Neuron (in vitro differentiated cells): Measurements from ENCODE around the gene YWHAE.
"Not testable (repeated sequence)": the region's sequence is repeated elsewhere in the genome, so short reads cannot be mapped to it uniquely, and the experiment has no call there.

ENCODE experiments used
- H2AFZ ChIP-seq: one replicate; pipeline ENCODE4 v1.6.1; 2013; ENCODE audit warnings: low read depth, mild to moderate bottlenecking, inconsistent platforms, low read length, moderate library complexity
- H3K27me3 ChIP-seq: one replicate; pipeline ENCODE4 v1.6.1; 2013; ENCODE audit warnings: low read length; ENCODE audit not compliant: insufficient read depth
- H3K36me3 ChIP-seq: one replicate; pipeline ENCODE4 v1.6.1; 2013; ENCODE audit warnings: low read length; ENCODE audit not compliant: insufficient read depth
- H3K4me1 ChIP-seq: one replicate; pipeline ENCODE4 v1.6.1; 2013; ENCODE audit warnings: low read length; ENCODE audit not compliant: insufficient read depth
- H3K4me3 ChIP-seq: 2 replicates; pipeline ENCODE4 v1.5.1; 2013; ENCODE audit warnings: mild to moderate bottlenecking, low read length, moderate library complexity
- H3K9me3 ChIP-seq: one replicate; pipeline ENCODE4 v1.6.1; 2013; ENCODE audit warnings: low read length

Gene YWHAE

DNA sequence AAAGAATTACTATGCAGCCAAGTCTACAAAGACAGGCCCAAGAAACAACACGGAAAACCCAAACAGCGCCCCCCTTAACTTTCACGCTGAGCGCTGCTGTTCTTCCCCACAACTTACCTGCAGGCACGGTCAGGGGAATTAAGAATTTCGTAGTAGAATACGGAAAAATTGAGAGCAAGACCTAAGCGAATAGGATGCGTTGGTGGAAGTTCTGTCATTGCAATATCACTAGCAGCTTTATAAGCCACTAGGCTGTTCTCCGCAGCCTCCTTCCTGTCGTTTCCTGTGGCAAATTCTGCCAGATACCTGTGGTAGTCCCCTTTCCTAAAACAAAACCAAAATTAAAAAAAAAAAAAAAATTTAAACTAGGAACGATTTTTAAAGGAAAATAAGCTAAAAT is 39.0 kb downstream of the YWHAE start:
- Histone ChIP-seq H3K36me3 (peaks cover 60% of the 10 kb centered on the region), H2AFZ (no peak overlapping the region), H3K9me3 (no peaks in the 10 kb centered on the region), H3K4me1 (peaks cover 28% of the 10 kb centered on the region), H3K27me3 (no peaks in the 10 kb centered on the region), H3K4me3 (no peak overlapping the region)

DNA sequence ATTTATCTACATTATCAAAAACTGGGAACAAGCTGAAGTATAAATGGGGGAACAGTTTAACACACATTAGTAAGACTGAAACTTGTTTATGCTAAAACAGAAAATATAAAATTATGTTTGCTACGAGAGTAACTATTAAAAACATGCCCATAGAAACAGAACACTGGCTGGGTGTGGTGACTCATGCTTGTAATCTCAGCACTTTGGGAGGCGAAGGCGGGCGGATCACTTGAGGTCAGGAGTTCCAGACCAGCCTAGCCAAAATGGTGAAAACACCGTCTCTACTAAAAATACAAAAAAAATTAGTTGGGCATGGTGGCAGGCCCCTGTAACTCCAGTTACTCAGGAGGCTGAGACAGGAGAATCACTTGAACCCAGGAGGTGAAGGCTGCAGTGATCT is 39.7 kb downstream of the YWHAE start:
- peaks cover 23% of the 10 kb centered on the region for H3K4me1 ChIP-seq
- not testable (repeated sequence) for H3K4me3 ChIP-seq, H2AFZ ChIP-seq, H3K27me3 ChIP-seq, H3K9me3 ChIP-seq
- H3K36me3 ChIP-seq, result peaks cover 64% of the 10 kb centered on the region

DNA sequence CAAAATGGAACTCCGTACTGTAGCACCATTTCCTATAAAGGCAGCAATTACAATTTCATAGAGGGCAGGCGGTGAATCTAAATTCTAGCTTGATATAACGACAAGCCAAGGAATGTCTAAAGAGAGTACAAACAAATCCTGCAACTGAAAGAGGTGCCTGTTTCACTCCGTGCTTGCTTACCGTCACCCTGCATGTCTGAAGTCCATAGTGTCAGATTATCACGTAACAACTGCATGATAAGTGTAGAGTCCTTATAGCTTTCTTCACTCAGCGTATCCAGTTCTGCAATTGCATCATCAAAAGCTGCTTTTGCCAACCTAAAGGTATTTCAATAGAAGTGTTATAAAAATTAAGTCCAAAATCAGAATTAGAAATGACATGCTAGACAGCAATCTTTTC is 46.0 kb downstream of the YWHAE start:
- Histone ChIP-seq H3K4me1 (no peaks in the 10 kb centered on the region), H2AFZ (no peak overlapping the region), H3K27me3 (no peaks in the 10 kb centered on the region), H3K36me3 (peaks cover 71% of the 10 kb centered on the region), H3K9me3 (peaks cover 1% of the 10 kb centered on the region), H3K4me3 (no peak overlapping the region)

DNA sequence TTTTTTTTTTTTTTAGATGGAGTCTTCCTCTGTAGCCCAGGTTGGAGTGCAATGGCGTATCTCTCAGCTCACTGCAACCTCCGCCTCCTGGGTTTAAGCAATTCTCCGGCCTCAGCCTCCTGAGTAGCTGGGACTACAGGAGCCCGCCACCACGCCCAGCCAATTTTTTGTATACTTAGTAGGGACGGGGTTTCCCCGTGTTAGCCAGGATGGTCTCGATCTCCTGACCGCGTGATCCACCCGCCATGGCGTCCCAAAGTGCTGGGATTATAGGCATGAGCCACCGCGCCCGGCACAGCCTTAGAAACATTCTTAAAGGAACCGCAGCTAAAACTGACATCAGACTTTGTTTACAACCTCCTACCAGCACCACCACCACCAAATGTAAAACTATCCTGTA is 47.5 kb downstream of the YWHAE start:
- H3K36me3 ChIP-seq, result peaks cover 77% of the 10 kb centered on the region
- not testable (repeated sequence) for H2AFZ ChIP-seq, H3K4me1 ChIP-seq, H3K4me3 ChIP-seq, H3K9me3 ChIP-seq, H3K27me3 ChIP-seq

DNA sequence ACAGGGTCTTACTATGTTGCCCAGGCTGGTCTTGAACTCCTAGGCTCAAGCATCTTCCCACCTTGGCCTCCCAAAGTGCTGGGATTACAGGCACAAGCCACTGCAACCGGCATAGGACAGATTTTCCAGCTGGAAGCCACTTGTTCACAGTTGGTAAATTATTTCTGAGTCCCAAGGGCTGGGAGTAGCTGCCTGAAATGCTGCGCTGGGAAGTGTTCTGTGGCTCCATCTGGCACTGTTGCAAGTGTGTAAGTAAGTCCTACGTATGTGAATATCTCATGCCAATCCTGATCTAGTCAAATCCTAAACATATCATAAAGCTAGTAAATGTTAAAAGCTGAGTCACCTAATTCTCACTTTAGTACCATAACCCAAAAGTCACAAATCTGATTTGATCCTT is 48.1 kb downstream of the YWHAE start:
- H3K9me3 ChIP-seq, result peaks cover 4% of the 10 kb centered on the region
- no peak overlapping the region for H3K4me3 ChIP-seq
- H2AFZ ChIP-seq, result no peak overlapping the region
- no peaks in the 10 kb centered on the region for H3K4me1 ChIP-seq
- H3K36me3 ChIP-seq, result peaks cover 76% of the 10 kb centered on the region
- no peaks in the 10 kb centered on the region for H3K27me3 ChIP-seq

DNA sequence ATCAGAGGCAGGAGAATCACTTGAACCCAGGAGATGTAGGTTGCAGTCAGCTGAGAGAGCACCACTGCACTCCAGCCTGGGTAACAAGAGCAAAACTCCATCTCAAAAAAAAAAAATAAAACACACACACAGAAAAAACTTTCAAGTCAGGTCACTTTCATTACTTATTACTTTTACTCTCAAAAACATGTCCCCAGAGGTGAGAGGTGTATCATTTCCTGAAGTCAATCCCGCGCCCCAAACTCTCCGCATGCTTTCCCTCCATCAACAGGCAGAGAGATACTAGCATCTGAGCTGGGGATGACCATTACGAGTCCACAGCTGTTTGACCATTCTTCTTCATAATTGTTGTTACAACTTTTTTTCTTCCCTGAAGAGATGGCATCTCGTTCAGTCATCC is 48.7 kb downstream of the YWHAE start:
- H3K4me3 ChIP-seq, result no peak overlapping the region
- H3K36me3 ChIP-seq, result peaks cover 75% of the 10 kb centered on the region
- H3K4me1 ChIP-seq, result no peaks in the 10 kb centered on the region

GRCh38 chr17:1347589-1348323 is 52.3 kb downstream of the YWHAE start:
- Histone ChIP-seq H3K4me3 (no peak overlapping the region), H3K36me3 (peaks cover 79% of the 10 kb centered on the region), H3K4me1 (no peaks in the 10 kb centered on the region), H2AFZ (no peak overlapping the region), H3K9me3 (peaks cover 8% of the 10 kb centered on the region), H3K27me3 (no peaks in the 10 kb centered on the region)

More for the DNA sequence above, 48.7 kb downstream of the YWHAE start:
- Histone ChIP-seq H3K9me3 (peaks cover 4% of the 10 kb centered on the region), H2AFZ (no peak overlapping the region), H3K27me3 (no peaks in the 10 kb centered on the region)

DNA sequence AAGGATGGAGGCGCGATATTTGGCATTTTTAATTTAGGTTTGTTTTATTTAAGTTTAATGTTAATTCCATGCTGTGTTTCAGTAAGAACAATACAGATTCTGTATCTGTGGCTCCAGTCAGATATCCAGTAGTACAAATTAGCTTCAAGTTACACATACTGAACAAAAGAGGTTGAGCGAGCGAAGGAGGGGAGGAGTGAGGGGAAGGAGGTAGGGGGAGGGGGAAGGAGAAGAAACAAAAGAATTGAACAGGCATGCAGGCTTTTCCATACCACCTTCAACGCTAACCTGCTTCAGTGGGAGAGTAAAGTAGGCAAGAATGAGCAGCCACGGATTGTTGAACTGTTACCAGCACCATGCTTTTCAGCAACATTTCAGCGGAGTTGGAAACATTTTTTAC is 55.5 kb downstream of the YWHAE start:
- Histone ChIP-seq H3K4me1 (no peaks in the 10 kb centered on the region), H3K4me3 (no peak overlapping the region), H3K9me3 (peaks cover 7% of the 10 kb centered on the region), H3K27me3 (no peaks in the 10 kb centered on the region), H2AFZ (no peak overlapping the region), H3K36me3 (peaks cover 55% of the 10 kb centered on the region)

GRCh38 chr17:1343554-1343953 is 56.5 kb downstream of the YWHAE start:
- no peak overlapping the region for H3K4me3 ChIP-seq
- H3K36me3 ChIP-seq, result peaks cover 49% of the 10 kb centered on the region
- no peaks in the 10 kb centered on the region for H3K27me3 ChIP-seq

GRCh38 chr17:1340371-1340770 is 59.7 kb downstream of the YWHAE start:
- Histone ChIP-seq H3K36me3 (peaks cover 23% of the 10 kb centered on the region), H3K9me3 (peaks cover 4% of the 10 kb centered on the region), H2AFZ (no peak overlapping the region), H3K4me1 (no peaks in the 10 kb centered on the region), H3K27me3 (no peaks in the 10 kb centered on the region), H3K4me3 (no peak overlapping the region)

More at GRCh38 chr17:1343554-1343953, 56.5 kb downstream of the YWHAE start:
- peaks cover 7% of the 10 kb centered on the region for H3K9me3 ChIP-seq
- no peak overlapping the region for H2AFZ ChIP-seq
- H3K4me1 ChIP-seq, result no peaks in the 10 kb centered on the region

DNA sequence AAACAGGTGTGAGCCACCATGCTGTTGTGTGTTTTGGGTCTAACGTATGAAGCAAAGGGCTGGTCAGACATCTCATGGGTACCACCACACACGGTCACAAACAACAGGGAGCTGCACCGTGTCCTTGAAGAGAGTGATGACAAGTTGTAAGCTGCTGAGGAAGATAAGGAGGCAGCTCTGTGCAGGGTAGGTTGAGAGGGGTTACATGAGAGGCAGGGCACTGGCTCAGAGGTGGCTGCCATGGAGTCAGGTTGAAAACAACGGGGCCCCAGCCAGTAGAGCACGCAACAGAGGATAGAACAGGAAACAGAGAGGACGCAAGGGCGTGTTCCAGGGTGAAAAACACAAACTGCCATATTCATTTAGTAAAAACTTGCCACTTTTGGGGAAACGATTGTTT is 68.3 kb downstream of the YWHAE start:
- Histone ChIP-seq H2AFZ (no peak overlapping the region), H3K4me1 (peaks cover 2% of the 10 kb centered on the region), H3K9me3 (no peaks in the 10 kb centered on the region), H3K36me3 (no peaks in the 10 kb centered on the region), H3K4me3 (no peak overlapping the region), H3K27me3 (no peaks in the 10 kb centered on the region)

- no peak overlapping the region for H2AFZ ChIP-seq
- no peaks in the 10 kb centered on the region for H3K9me3 ChIP-seq
- no peaks in the 10 kb centered on the region for H3K36me3 ChIP-seq
- peaks cover 2% of the 10 kb centered on the region for H3K4me1 ChIP-seq
- H3K27me3 ChIP-seq, result no peaks in the 10 kb centered on the region
- no peak overlapping the region for H3K4me3 ChIP-seq
These were observed 70.2 kb downstream of the YWHAE start for GRCh38 chr17:1329745-1330343.

- Histone ChIP-seq H3K4me1 (no peaks in the 10 kb centered on the region), H3K9me3 (no peaks in the 10 kb centered on the region), H3K4me3 (no peak overlapping the region), H3K27me3 (no peaks in the 10 kb centered on the region), H3K36me3 (no peaks in the 10 kb centered on the region), H2AFZ (no peak overlapping the region)
These were observed 71.6 kb downstream of the YWHAE start for GRCh38 chr17:1328437-1328836.

DNA sequence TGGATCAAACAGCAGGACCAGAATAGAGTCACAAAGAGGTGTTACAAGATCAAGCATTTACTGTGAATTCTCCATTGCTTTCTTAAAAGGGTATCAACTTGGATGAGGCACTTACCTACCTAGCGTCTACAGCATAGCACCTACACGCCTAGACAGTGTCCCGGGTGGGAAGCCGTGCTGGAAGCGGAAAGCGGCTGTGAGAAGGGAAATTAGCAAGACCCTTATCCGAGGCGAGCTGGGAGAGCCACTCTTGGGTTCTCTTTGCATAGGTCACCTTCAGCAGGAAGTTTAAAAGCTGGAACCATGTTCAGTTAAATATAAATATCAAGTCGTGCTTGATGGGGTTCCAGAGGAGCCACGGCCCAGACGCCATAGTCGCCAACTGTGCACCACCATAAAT is 74.3 kb downstream of the YWHAE start:
- H2AFZ ChIP-seq, result no peak overlapping the region
- no peaks in the 10 kb centered on the region for H3K9me3 ChIP-seq

More for the DNA sequence above, 74.3 kb downstream of the YWHAE start:
- Histone ChIP-seq H3K36me3 (no peaks in the 10 kb centered on the region), H3K4me3 (no peak overlapping the region), H3K4me1 (no peaks in the 10 kb centered on the region), H3K27me3 (no peaks in the 10 kb centered on the region)
